ENCODE results near the gene ATP6V1A.
"Not testable (repeated sequence)": the region's sequence is repeated elsewhere in the genome, so short reads cannot be mapped to it uniquely, and the experiment has no call there.

The ATP6V1A gene

GRCh38 chr3:113829576-113830354 is 82.9 kb downstream of the ATP6V1A start:
- no peak for DNase-seq

- DNase-seq: no peak
Observed at GRCh38 chr3:113831103-113831355, 84.2 kb downstream of the ATP6V1A start.

- no peak for DNase-seq
Observed at GRCh38 chr3:113832477-113833164, 85.8 kb downstream of the ATP6V1A start.

- DNase-seq: no peak
Observed at GRCh38 chr3:113834983-113835382, 88.1 kb downstream of the ATP6V1A start.

GRCh38 chr3:113838631-113839209 is 91.9 kb downstream of the ATP6V1A start, which contains the start of gene GRAMD1C:
GRAMD1C (plus strand) TSS chr3:113838788; CDS start chr3:113838910, 122 bp downstream.
- DNase-seq: peak; percentile 62

- no peak for DNase-seq
Observed at GRCh38 chr3:113839551-113839950, 92.7 kb downstream of the ATP6V1A start.

- no peak for DNase-seq
Observed at GRCh38 chr3:113844622-113845222, 97.9 kb downstream of the ATP6V1A start.

- DNase-seq: no peak
Observed at GRCh38 chr3:113847247-113847646, 100.4 kb downstream of the ATP6V1A start.

GRCh38 chr3:113847664-113848461 is 101.0 kb downstream of the ATP6V1A start:
- DNase-seq: no peak

- not testable (repeated sequence) for DNase-seq
Observed at GRCh38 chr3:113849071-113849470, 102.2 kb downstream of the ATP6V1A start.

- not testable (repeated sequence) for DNase-seq
Observed at GRCh38 chr3:113849841-113850240, 103.0 kb downstream of the ATP6V1A start.

GRCh38 chr3:113850391-113850790 is 103.6 kb downstream of the ATP6V1A start:
- not testable (repeated sequence) for DNase-seq

- DNase-seq: no peak
Observed at GRCh38 chr3:113852506-113852905, 105.7 kb downstream of the ATP6V1A start.

Data from T1000 (cell line).